HG02870 (cell line): Measurements from ENCODE around the gene PRCD.
"Not testable (repeated sequence)": the region's sequence is repeated elsewhere in the genome, so short reads cannot be mapped to it uniquely, and the experiment has no call there.

ENCODE experiments used
- ATAC-seq: cut with Tn5 transposase; IDR thresholded peaks from one replicate; pipeline ENCODE4 v1.9.1; 2021; ENCODE audit warnings: mild to moderate bottlenecking, moderate library complexity; ENCODE audit not compliant: unreplicated experiment

PRCD gene

GRCh38 chr17:76525513-76525833 lies 14.4 kb upstream of the PRCD start:
- ATAC-seq: not testable (repeated sequence)

GRCh38 chr17:76527016-76527415 lies 12.8 kb upstream of the PRCD start:
- ATAC-seq: not testable (repeated sequence)

- no peak for ATAC-seq
Observed at GRCh38 chr17:76527430-76528111, 12.3 kb upstream of the PRCD start.

DNA sequence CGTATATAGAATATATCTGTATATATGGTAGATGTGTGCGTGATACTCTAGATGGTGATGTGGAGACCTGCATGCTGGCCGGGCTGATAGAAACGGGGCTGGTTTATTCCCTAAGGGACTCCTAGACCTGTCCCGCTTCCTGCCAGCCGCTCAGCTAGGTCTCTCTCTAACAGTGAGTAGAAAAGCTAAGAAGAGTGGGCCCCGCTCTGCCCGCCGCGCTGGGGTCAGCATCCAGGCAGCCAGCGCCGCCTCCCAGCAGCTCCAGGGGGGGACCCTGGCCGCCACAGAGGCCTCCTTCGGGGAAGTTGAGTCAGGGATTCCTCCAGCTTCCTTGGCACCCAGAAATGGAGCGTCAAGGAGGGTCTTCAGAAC lies 11.7 kb upstream of the PRCD start:
- no peak for ATAC-seq

- ATAC-seq: no peak
Observed at GRCh38 chr17:76528528-76529223, 11.2 kb upstream of the PRCD start.

DNA sequence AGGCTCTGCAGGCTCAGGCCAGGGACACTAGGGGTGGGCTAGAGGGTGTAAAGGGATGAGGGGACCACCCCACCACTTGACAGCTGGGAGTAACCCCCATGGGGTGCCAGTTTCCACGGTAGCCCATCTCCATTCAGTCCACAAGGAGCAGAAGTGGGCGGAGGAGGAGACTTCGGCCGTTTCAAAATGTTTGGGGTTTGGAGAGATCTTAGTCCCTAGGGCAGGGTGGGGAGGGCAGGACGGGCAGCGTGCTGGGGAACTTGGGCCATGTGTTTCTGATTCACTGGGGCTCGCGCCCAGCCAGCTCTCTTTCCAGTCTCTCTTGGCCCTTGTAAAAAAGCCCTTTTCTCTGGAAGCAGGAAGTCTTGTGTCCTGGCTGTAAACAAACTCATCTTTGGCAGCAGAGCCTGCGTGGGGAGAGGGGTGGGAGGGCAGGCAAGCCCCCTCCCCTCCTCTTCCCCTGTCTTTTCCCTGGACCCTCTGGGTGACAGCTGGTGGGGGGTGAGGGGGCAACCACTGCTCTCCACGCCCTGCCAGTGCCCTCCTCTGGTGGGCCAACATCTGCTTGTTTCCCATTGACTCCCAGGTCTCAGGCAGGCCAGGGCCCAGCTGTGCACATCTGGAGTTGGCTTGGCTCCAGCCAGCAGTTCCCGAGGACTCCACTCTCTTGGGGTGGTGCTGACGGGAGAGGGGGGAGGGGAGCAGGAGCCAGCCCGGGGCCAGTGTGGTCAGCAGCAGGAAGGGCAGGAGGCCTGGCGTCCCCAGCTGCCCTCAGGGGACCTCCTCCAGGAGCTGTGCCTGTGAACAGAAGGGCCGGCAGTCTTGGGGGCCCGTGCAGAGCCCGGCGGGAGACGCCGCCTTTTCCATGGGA lies 10.4 kb upstream of the PRCD start:
- ATAC-seq: no peak

GRCh38 chr17:76530095-76530723 lies 9.6 kb upstream of the PRCD start:
- ATAC-seq: no peak

GRCh38 chr17:76530811-76531485 lies 8.9 kb upstream of the PRCD start:
- no peak for ATAC-seq

DNA sequence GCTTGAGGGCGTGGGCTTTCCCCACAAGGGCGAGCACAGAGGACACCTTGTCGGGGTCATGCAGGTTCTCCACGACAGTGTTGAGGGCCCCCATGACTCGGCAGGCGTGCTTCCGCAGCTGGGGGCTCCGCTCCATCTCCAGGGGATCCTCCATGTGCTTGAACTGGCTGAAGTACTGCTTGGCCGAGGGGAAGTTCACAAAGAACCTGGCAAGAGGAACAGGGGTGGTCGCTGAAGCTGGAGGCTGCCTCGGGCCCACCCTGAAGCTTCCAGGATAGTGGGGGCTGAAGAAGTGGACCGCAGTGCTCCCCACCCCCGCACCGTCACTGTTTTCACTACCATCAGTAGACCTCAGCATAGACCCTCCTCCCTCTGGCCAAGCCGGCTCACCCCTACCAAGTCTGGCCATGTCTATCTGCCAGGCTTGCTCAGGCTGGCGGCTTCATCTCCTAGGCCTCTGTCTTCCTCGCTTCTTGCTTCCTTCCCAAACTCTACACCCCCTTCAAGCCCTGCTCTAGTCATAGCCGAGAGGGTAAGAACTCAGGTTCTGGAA lies 8.3 kb upstream of the PRCD start:
- ATAC-seq: no peak

DNA sequence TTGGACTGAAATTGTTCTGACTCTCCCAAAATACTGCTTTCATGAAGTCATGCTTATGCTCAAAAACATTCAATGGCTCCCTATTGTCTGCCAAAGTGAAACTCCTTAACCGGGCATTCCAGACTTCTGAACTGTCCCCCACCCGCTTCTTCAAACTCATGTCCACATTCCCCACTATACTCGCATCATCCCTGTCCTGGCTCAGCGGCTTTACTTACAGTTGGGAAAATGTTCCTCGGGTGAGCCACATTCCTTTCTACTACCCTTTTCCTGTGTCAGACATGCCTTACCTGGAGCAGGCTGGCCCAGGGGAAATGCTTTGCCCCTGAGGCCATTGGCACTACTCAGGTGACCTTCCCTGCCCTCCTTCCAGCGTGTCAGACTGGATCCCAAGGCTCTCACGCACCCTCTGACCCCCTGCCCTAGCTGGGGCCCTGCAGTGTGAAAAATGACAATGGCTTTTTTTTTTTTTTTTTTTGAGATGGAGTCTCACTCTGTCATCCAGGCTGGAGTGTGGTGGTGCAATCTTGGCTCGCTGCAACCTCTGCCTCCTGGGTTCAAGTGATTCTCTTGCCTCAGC lies 7.7 kb upstream of the PRCD start:
- ATAC-seq: no peak

- ATAC-seq: not testable (repeated sequence)
Observed at GRCh38 chr17:76533640-76534359, 6.0 kb upstream of the PRCD start.

DNA sequence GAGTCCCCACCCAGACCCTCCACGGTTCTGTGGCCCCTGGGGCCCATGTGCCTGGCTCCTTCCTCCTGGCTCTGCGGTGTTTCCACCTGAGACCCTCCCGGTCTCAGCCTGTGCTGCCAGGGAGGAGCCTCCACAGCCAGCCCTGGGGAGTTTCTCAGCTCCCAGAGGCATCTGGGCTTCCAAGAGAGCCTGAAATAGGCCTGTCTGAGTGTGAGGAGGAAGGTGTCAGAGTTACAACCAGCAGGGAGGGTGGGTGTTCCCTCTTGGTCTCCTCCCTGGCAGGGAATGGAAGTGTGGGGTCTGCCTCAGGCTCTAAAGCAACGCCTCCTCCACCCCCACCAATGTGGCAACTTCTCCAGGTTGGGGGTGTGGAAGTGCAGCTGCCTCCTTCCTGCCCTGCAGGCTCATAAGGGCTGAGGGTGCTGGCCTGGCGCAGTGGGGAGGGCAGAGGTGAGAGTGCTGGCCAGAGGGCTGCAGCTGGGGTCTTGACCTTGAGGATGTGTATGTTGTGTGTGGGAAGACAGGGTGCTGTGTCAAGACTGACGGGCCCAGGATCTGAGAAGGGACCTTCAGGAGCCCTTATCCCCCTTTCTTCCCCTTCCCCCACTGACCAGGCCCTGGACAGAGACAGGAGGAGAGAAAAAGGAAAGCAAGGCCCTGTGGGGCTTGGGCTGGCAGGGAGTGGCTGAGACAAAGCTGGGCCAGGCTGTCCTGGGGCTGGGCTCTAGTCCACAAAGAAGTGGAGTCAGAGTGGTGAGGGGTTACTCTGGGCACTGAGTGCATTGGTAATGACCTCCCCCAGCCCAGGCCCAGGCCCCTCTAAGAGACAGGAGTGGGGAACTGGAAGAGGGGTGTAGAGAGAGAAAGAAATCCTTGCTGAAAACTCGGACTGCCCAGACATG lies 4.8 kb upstream of the PRCD start:
- no peak for ATAC-seq

DNA sequence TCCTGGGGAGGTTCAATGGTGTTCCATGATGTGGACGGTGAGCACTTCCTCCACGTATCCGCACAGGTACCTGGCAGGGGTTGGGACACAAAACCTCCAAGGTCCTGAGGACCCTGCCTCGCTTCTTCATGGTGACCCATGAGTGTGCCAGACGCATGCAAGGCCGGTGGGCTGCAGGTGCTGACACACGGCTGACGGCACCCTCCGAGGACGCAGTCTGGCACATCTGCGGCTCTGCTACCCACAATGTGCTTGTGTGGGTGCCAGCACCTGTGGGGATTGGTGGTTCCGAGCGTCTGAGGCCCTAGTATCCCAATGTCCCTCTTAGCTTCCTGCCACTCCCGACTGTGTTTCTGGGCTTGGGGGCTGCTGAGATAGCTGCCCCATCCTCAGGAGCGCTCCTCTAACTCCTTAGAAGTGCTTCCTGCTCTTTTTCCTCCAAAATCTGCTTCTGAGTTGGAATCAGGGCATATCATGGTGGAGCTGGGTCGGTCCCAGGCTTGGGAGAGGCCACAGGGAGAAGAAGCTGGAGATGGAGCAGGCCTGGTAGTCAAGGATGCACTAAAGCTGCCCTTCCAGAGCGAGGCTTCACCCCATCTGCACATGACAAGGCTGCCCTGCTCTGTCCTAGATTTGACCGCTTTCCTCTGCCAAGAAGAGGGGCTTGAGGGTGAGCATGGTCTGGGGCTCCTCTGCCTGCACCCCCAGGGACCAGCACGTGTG lies 3.9 kb upstream of the PRCD start:
- no peak for ATAC-seq

DNA sequence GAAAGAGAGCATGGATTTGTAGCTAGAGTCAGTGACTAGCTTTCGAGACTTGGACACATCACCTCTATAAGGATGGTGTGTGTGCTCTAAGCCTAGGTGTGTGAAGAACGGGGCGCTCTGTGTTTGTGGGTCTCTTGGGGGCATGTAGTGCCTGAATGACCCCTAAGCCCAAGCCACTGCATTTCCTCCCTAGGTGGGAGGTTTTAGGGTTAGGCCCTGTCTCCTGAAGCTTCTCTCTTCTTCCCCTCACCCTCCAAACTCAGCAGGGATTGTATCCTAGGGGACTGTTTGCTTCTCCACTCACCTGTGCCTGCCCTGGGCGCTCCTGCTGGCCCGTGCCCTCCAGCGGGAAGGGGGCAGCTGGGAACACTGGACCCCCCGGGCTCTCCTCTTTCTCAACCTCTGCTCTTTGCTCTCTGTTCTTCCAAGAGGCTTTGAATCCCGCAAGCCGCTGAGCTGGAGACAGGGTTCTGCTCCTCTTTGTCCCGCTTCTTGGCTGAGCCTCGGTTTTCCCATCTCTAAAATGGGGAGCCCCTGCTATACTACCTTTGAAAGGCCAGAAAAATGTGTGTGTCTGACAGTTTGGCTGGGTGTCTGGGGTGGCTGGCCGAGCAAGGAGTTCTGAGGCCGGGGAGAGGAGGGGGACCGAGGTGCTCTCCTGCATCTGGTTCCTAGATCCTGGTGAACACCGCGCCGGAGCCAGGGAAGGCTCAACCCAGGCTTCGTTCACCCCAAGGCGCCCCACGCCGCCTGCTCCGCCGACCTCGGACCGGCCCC lies 3.1 kb upstream of the PRCD start:
- no peak for ATAC-seq

GRCh38 chr17:76537288-76537577 lies 2.6 kb upstream of the PRCD start:
- ATAC-seq: no peak

DNA sequence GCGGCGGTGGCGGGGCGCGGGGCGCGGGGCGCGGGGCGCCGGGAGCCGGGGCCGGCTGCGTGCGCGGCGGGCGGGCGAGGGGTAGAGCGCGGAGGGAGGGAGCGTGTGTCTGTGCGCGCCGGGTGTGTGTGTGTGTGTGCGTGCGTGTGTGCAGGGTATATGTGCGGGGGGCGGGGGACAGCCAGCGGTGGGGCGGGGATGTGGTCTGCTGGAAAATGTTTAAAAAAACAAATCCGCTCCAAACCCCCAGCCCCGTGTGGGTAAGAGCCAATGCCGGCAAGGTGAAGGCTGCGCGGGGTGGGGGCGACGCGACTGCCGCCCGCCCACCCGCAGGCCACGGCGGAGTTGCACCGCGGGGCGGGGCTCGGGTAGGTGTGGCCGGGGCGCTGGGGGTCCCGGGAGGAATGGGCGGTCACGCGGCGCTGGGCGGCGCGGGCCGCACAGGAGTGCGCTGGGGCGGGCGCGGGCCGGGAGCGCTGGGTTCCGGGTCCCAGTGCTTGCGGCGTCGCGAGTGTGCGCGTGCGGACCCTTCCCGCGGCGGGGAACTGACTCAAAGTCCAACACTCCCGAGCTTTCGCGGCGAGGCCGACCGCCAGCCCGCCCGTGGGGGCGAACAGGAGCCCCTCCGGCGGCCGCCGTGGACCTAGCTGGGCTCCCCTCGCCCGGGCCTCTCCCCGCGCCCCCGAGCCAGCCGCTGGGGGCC lies 2.1 kb upstream of the PRCD start, which contains the start of gene CYGB:
Gene CYGB, minus strand, starts transcription at position 132 of the 703 bp plus-strand sequence. CDS start 167 bp downstream, outside the sequence.
- ATAC-seq: no peak
